ENCODE data around the gene ALK. TPM values are rescaled to one million over a fixed set of nuclear protein-coding genes. Genes with fewer than 3 reads are reported as not detected.

ALK gene
- total RNA-seq, 2 donors from 2014 or later = under 0.01 to 0.26 TPM

- DNase-seq = no peak
- no peaks in the 10 kb centered on the region for H3K9me3 ChIP-seq
- no peaks in the 10 kb centered on the region for H3K36me3 ChIP-seq (replicated peaks in 1 of 2; ENCODE audit: insufficient read depth in 1 of 2, low read depth in 2 of 2)
- H3K27me3 ChIP-seq = no peaks in the 10 kb centered on the region
- H3K27ac ChIP-seq = no peak overlapping the region
- intact Hi-C loops (cut with DNase I) = no loop called here
- H3K4me3 ChIP-seq = no peak overlapping the region
- no peak for ATAC-seq
- WGBS, 2 donors = 76 to 80% methylated on average over 7 of the region's 7 CpGs
- TF ChIP-seq POLR2A (IDR thresholded peaks at IDR 0.05) (no peak), CTCF (IDR thresholded peaks at IDR 0.05) (no peak)
- no peaks in the 10 kb centered on the region for H3K4me1 ChIP-seq
These were observed 65.3 kb downstream of the ALK start for GRCh38 chr2:29855924-29856639.

DNA sequence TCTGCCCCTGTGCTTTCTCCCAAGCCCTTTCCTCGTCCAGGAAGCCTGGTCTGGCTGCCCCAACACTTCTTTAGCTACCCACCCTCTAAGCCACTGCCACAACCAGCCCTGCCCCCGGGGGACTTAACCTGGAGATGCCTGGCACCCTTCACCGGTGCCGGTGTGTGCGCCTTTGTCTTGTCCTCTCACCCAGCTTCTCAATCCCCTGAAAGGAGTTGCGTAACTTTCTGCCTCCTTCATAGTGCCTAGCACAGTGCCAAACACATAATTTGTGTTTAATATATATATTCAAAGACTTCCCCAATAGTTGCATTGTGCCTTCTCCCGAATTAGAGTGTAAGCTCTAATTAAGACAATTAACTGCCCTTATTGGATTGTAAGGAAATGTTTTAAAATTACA, 70.6 kb downstream of the ALK start:
- TF ChIP-seq POLR2A (IDR thresholded peaks at IDR 0.05) = no peak
- no peak for ATAC-seq
- no peak for DNase-seq

DNA sequence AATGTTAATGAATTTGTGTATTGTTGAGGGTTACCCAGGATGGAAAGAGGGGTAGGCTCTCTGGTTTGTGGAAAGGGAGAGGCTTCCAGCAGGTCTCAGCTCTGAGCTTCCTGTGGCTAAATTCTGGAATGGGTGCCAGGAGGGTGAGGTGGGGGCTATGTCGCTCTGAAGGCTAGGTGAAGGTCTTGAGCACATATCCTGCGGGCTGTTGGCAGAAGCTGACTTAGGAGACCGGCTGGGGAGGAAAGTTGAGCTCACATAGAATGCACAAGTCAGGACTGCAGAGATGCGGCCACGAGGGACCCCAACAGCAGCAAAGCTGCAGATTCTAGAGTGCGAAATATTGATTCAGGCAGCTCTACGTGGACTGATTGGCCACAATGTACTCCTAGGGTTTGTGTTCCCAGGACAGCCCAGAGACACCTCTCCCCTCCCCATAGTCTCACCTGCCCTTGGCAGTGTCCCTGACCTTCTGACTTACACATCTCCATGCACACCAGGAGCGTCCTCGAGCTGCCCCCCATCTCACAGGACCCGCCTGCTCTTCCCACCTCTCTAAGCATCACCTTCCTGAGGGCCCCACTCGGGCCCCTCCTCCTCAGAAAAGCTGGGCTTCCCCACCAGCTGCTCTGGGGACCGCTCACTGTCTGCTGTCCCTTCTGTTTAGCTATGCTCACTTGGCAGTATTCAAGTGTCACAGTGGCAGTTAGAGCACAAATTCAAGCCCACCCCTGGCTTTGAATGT, 72.6 kb downstream of the ALK start:
- H3K9me3 ChIP-seq = no peaks in the 10 kb centered on the region
- no peaks in the 10 kb centered on the region for H3K36me3 ChIP-seq (replicated peaks in 1 of 2; ENCODE audit: insufficient read depth in 1 of 2, low read depth in 2 of 2)
- WGBS, 2 donors = 60 to 63% methylated on average over 12 of the region's 12 CpGs
- H3K4me1 ChIP-seq = no peaks in the 10 kb centered on the region
- H3K27me3 ChIP-seq = no peaks in the 10 kb centered on the region
- no peak overlapping the region for H3K27ac ChIP-seq
- intact Hi-C loops (cut with DNase I) = loop anchor here (10.0 kb wide), 1 partner anchor 534 kb away; no protein-coding TSS in a partner anchor
- no peak overlapping the region for H3K4me3 ChIP-seq
- DNase-seq (no peak), ATAC-seq (no peak)
- TF ChIP-seq CTCF (IDR thresholded peaks at IDR 0.05) (no peak), POLR2A (IDR thresholded peaks at IDR 0.05) (no peak)

More for the DNA sequence above, 70.6 kb downstream of the ALK start:
- intact Hi-C loops (cut with DNase I) = no loop called here
- H3K9me3 ChIP-seq = no peaks in the 10 kb centered on the region
- no peaks in the 10 kb centered on the region for H3K36me3 ChIP-seq (replicated peaks in 1 of 2; ENCODE audit: insufficient read depth in 1 of 2, low read depth in 2 of 2)
- H3K4me1 ChIP-seq = no peaks in the 10 kb centered on the region
- no peaks in the 10 kb centered on the region for H3K27me3 ChIP-seq
- H3K27ac ChIP-seq = no peak overlapping the region
- WGBS, 2 donors = 84 to 85% methylated on average over 7 of the region's 7 CpGs
- no peak overlapping the region for H3K4me3 ChIP-seq

GRCh38 chr2:29847886-29848285, 73.5 kb downstream of the ALK start:
- intact Hi-C loops (cut with DNase I) = loop anchor here (10.0 kb wide), 1 partner anchor 533 kb away; no protein-coding TSS in a partner anchor
- ATAC-seq (no peak), DNase-seq (no peak)
- Histone ChIP-seq H3K36me3 (replicated peaks in 1 of 2; ENCODE audit: insufficient read depth in 1 of 2, low read depth in 2 of 2) (no peaks in the 10 kb centered on the region), H3K27me3 (no peaks in the 10 kb centered on the region), H3K27ac (no peak overlapping the region), H3K9me3 (no peaks in the 10 kb centered on the region), H3K4me3 (no peak overlapping the region), H3K4me1 (no peaks in the 10 kb centered on the region)
- no peak for TF ChIP-seq CTCF (IDR thresholded peaks at IDR 0.05)
- WGBS, 2 donors = 59 to 82% methylated on average over 6 of the region's 6 CpGs

- DNase-seq = no peak
- 86 to 100% methylated on average over 1 to 3 of the region's 3 CpGs for whole genome bisulfite sequencing, 2 donors
- intact Hi-C loops (cut with DNase I) = loop anchor here (10.0 kb wide), 1 partner anchor 530 kb away; no protein-coding TSS in a partner anchor
These were observed 76.6 kb downstream of the ALK start for GRCh38 chr2:29844713-29845326.

More at GRCh38 chr2:29844713-29845326, 76.6 kb downstream of the ALK start:
- Histone ChIP-seq H3K27me3 (no peaks in the 10 kb centered on the region), H3K4me1 (peaks cover 4% of the 10 kb centered on the region), H3K4me3 (no peak overlapping the region), H3K9me3 (no peaks in the 10 kb centered on the region), H3K36me3 (replicated peaks in 1 of 2; ENCODE audit: insufficient read depth in 1 of 2, low read depth in 2 of 2) (no peaks in the 10 kb centered on the region), H3K27ac (no peak overlapping the region)
- TF ChIP-seq CTCF (IDR thresholded peaks at IDR 0.05) = no peak
- TF ChIP-seq POLR2A (IDR thresholded peaks at IDR 0.05) = no peak
- no peak for ATAC-seq
